Esophagus (tissue), 2 donors: ENCODE measurements around the gene CREB3L2. TPM values are rescaled to one million over a fixed set of nuclear protein-coding genes. Genes with fewer than 3 reads are reported as not detected.
"Not testable (repeated sequence)": the region's sequence is repeated elsewhere in the genome, so short reads cannot be mapped to it uniquely, and the experiment has no call there.

Experiments used
- H3K27ac ChIP-seq, 2 donors: one replicate each; pipeline ENCODE4 v1.5.1; 2013; ENCODE audit warnings: low read depth in 2 of 2, mild to moderate bottlenecking in 2 of 2, inconsistent platforms in 1 of 2, low read length in 1 of 2, moderate library complexity in 1 of 2
- H3K27me3 ChIP-seq, 2 donors: one replicate each; pipeline ENCODE4 v1.6.1; 2013; ENCODE audit warnings: low read length in 2 of 2, control low read depth in 1 of 2, mild to moderate bottlenecking in 1 of 2; ENCODE audit not compliant: insufficient read depth in 2 of 2, control insufficient read depth in 1 of 2
- H3K36me3 ChIP-seq, 2 donors: one replicate each; pipeline ENCODE4 v1.6.1; 2013; ENCODE audit warnings: low read length in 1 of 2; ENCODE audit not compliant: control insufficient read depth in 2 of 2, insufficient read depth in 2 of 2
- H3K4me1 ChIP-seq, 2 donors: one replicate each; pipeline ENCODE4 v1.6.1; 2013; ENCODE audit warnings: low read length in 1 of 2; ENCODE audit not compliant: control insufficient read depth in 2 of 2, insufficient read depth in 2 of 2
- H3K4me3 ChIP-seq, 2 donors: one replicate each; pipeline ENCODE4 v1.5.1; 2013; ENCODE audit warnings: low read length in 2 of 2, mild to moderate bottlenecking in 2 of 2, low read depth in 1 of 2, moderate library complexity in 1 of 2
- H3K9me3 ChIP-seq, 2 donors: one replicate each; pipeline ENCODE4 v1.6.1; 2013; ENCODE audit warnings: mild to moderate bottlenecking in 2 of 2, low read depth in 1 of 2, low read length in 1 of 2, moderate library complexity in 1 of 2; ENCODE audit not compliant: control insufficient read depth in 2 of 2, insufficient read depth in 1 of 2
- WGBS, 2 donors: extraction: QIAGEN DNeasy Blood & Tissue Kit; methylation state at CpG; one replicate each; pipeline ENCODE4 v1.1.7; 2013; 5-methylcytosine and 5-hydroxymethylcytosine counted together
- polyA plus RNA-seq, 2 donors: library from polyadenylated mRNA; stranded (reverse); fragments of 200-250 nt; gene quantifications; one replicate each; pipeline ENCODE4 v1.2.3, GENCODE V29; 2013
- donor health status: healthy with polysubstance abuse.
- donor health status: Bipolar disorder and iron deficiency.

CREB3L2 gene
- polyA plus RNA-seq, 2 donors = 4.9 to 7.3 TPM

DNA sequence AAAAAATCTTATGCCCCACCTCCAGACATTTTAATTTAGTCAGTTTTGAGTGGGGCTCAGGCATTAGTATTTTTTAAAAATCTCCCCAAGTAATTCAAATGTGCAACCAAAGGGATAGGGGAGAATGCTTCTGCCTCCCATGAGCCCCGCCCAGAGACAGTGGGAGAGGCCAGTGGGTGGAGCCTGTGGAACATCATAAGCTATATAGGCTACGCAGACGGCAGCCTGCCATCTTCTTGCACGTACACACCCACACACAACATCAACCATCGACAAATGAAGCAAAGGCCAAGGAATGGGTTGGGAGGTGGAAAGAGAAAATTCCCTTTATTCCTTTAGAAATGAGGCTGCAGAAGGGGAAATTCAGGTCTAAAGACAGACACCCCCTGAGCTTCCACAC, 25.2 kb downstream of the CREB3L2 start:
- Histone ChIP-seq H3K4me3 (no peak overlapping the region), H3K9me3 (no peaks in the 10 kb centered on the region), H3K36me3 (no peaks in the 10 kb centered on the region), H3K27ac (peak overlapping the region; percentile 58 to 81), H3K4me1 (peaks cover 5 to 17% of the 10 kb centered on the region in 2 donors), H3K27me3 (no peaks in the 10 kb centered on the region)
- WGBS, 2 donors = 59 to 73% methylated on average over 5 of the region's 5 CpGs

DNA sequence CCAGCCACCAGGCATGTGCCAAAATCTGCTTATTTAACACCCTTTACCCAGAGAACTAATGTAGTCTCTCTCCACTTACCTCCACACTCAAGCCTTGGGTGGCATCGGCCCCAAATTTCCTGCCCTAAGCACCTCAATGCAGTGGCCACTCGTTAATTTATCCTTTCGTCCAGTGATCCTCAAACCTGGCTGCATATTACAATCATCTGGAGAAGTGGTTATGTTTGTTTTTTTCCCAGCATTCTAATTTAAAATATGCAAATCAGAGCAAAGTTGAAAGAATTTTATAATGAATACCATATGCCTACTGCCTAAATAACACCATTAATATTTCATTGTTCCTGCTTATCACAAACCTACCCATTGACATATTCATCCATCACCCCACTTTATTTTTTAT, 25.7 kb downstream of the CREB3L2 start:
- Histone ChIP-seq H3K4me3 (no peak overlapping the region), H3K27me3 (no peaks in the 10 kb centered on the region), H3K4me1 (peaks cover 5 to 17% of the 10 kb centered on the region in 2 donors), H3K36me3 (no peaks in the 10 kb centered on the region), H3K27ac (peak overlapping the region; percentile 43 to 65), H3K9me3 (no peaks in the 10 kb centered on the region)
- WGBS, 2 donors = 83 to 91% methylated on average over 3 of the region's 3 CpGs

DNA sequence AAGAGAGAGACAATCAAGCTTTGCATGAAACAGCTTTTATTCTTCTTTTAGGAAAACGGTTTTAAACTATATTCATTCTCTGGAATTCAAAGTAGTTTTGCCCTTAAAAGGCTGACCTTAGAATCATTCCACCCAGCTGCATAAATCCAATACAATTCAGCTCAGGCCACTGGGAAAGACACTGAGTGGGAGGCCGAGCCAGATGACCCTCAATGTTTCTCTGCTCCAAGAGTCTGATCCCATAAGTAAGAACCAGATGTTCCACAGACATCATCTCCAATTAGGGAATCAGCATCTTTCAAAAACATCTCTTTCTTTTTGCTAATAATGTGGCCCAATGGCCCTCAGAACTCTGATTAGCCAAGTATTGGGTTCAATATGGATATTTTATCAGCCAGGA, 26.1 kb downstream of the CREB3L2 start:
- H3K27ac ChIP-seq = peak overlapping the region; percentile 43 to 65
- H3K4me3 ChIP-seq = no peak overlapping the region
- no peaks in the 10 kb centered on the region for H3K9me3 ChIP-seq
- WGBS, 2 donors = 63 to 68% methylated on average over 2 of the region's 2 CpGs
- peaks cover 5 to 13% of the 10 kb centered on the region in 2 donors for H3K4me1 ChIP-seq
- no peaks in the 10 kb centered on the region for H3K36me3 ChIP-seq
- H3K27me3 ChIP-seq = no peaks in the 10 kb centered on the region

DNA sequence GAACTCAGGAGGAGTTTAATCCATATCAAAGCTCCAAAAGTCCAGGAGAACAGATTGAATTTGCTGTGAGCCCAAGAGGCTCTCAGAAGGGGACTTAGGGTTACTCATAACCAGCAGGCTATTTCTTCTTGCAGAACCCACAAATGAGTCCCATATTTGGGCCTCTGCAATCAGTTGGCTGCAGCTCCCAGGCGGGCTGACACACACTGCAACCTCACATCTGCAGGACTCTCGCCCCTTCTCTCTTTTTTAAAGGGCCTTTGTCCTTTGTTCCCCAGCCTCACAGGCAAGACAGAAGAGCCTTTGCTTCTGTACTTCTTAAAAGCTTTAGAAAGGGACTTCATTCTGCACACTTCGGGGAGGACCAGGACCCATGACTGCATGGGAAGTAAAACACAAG, 26.7 kb downstream of the CREB3L2 start:
- WGBS, 2 donors = 54 to 65% methylated on average over 3 of the region's 3 CpGs
- Histone ChIP-seq H3K9me3 (no peaks in the 10 kb centered on the region), H3K27me3 (no peaks in the 10 kb centered on the region), H3K27ac (peak overlapping the region; percentile 61 to 76), H3K4me3 (no peak overlapping the region), H3K4me1 (peaks cover 8 to 13% of the 10 kb centered on the region in 2 donors), H3K36me3 (no peaks in the 10 kb centered on the region)

DNA sequence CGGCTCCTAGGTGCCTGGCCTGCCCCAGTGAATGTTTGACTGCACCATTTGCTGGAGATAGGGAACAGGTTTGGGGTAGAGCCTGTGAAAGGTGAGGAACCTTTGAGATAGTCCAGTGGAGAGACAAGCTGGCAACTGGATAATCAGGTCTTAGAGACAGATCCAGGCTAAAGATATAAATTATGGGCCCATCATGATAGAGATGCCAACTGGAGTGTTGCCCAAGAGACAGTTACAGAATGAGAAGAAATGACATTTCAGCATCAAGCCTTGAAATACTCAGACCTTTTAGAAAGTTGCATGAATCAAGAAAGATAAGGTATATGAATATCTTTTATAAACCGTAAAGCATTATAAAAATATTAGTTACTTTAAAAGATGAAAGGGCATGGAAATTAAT, 27.1 kb downstream of the CREB3L2 start:
- Histone ChIP-seq H3K4me3 (no peak overlapping the region), H3K9me3 (no peaks in the 10 kb centered on the region), H3K36me3 (no peaks in the 10 kb centered on the region), H3K27ac (peak overlapping the region in 1 of 2 donors; percentile 15), H3K4me1 (peaks cover 8 to 13% of the 10 kb centered on the region in 2 donors), H3K27me3 (no peaks in the 10 kb centered on the region)
- WGBS, 2 donors = 78 to 80% methylated on average over 2 of the region's 2 CpGs

DNA sequence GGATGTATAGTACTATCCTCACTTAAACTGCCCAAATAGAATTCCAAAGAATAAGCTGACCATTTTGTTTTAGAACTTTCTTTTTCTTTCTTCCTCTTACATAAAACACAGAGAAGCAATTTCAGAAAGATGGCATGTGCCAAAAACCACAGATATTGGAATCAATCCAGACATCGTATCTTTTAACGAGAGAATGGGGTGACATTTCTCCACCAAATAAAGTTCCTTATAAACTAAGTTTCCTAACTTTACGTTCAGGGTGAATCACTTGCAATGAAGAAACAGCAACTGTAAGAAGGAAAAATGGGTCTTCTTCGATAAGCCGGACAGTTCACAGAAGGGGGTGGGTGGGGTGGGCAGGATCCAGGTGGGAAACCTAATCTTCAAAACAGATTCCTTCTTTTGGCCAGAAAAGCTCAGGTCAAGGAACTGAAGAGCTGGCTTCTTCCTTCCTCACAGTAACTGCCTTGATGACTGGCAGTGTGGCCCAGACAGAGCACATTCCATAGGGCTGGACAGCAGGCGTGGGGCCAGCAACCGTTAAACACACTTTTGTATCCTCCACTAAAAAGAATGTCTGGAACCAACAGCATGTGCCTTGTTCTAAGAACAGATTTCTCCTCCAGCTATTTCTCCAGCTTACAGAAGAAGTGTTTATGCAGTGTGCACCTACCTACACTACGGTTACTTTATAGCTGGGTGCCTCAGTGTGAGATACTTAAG, 31.5 kb downstream of the CREB3L2 start:
- Histone ChIP-seq H3K4me1 (peaks cover 5% of the 10 kb centered on the region in 2 donors), H3K4me3 (no peak overlapping the region), H3K27ac (peak overlapping the region; percentile 1 to 13), H3K36me3 (no peaks in the 10 kb centered on the region), H3K27me3 (no peaks in the 10 kb centered on the region), H3K9me3 (no peaks in the 10 kb centered on the region)
- WGBS, 2 donors = 49 to 52% methylated on average over 8 of the region's 8 CpGs

DNA sequence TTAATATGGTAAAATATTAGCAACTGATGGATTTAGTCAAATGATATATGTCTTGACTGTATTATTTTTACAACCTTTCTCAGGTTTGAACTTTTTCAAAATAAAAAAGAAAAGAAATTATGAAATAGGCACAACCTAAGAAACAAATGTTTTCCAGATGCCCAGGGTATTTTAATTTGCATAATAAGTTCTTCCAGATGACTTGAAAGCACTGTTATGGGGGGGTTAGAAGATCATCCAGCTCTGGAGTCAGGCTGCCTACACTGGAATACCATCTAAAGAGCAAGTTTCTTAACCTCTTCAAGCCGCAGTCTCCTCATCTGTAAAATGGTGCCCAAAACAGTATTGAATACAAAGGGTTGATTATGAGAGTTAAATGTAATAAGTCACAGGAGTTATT, 32.1 kb downstream of the CREB3L2 start:
- WGBS, 2 donors = 94 to 95% methylated on average over 1 of the region's 1 CpG
- Histone ChIP-seq H3K36me3 (no peaks in the 10 kb centered on the region), H3K9me3 (no peaks in the 10 kb centered on the region), H3K27ac (peak overlapping the region in 1 of 2 donors; percentile 13), H3K27me3 (no peaks in the 10 kb centered on the region), H3K4me1 (peaks cover 5% of the 10 kb centered on the region in 2 donors), H3K4me3 (no peak overlapping the region)

DNA sequence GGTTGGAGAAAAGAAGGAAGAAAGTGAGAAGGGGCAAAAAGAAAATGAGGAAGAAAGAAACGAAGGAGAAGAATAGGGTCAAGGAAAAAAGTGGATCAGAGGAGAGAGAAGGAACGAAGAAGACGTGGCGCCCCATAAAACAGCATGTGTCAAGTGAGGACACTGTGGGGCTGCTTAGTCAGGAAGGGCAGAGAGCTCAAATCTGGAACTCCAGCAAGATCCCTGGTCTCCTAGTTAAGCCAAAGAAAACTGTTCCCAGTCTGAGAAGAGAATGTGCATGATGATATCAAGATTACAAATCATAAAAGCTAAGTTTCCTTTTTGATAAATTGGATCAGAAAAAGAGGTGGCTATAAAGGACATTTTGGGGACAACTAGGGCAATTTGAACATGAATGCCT, 33.0 kb downstream of the CREB3L2 start:
- Histone ChIP-seq H3K4me3 (no peak overlapping the region), H3K27me3 (no peaks in the 10 kb centered on the region), H3K9me3 (no peaks in the 10 kb centered on the region), H3K36me3 (no peaks in the 10 kb centered on the region), H3K4me1 (peaks cover 5 to 9% of the 10 kb centered on the region in 2 donors), H3K27ac (no peak overlapping the region)
- 86 to 96% methylated on average over 4 of the region's 4 CpGs for WGBS, 2 donors

DNA sequence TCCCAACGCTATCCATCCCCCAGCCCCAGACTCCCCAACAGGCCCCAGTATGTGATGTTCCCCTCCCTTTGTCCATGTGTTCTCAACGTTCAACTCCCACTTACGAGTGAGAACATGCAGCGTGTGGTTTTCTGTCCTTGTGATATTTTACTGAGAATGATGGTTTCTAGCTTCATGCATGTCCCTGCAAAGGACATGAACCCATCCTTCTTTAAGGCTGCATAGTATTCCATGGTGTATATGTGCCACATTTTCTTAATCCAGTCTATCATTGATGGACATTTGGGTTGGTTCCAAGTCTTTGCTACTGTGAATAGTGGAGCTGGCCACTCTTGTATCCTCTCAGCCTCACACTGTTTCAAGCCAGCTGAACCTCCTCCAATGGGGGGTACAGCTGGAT, 33.5 kb downstream of the CREB3L2 start:
- WGBS, 2 donors = 91 to 95% methylated on average over 4 of the region's 4 CpGs
- H3K27ac ChIP-seq, H3K4me1 ChIP-seq, H3K9me3 ChIP-seq, H3K4me3 ChIP-seq, H3K27me3 ChIP-seq, H3K36me3 ChIP-seq: not testable (repeated sequence)
